Activated T-cell treated with anti-CD3 and anti-CD28 coated beads for 48 hours (primary cell): ENCODE measurements around the gene ENPP1.
A peak's percentile ranks its signal among the peaks of the same experiment; 100 is the strongest.
"Not testable (repeated sequence)": the region's sequence is repeated elsewhere in the genome, so short reads cannot be mapped to it uniquely, and the experiment has no call there.

Experiments used
- DNase-seq: peaks from one replicate; pipeline ENCODE4 v3.0.0-alpha.2; 2020; ENCODE audit warnings: low read depth

The ENPP1 gene

DNA sequence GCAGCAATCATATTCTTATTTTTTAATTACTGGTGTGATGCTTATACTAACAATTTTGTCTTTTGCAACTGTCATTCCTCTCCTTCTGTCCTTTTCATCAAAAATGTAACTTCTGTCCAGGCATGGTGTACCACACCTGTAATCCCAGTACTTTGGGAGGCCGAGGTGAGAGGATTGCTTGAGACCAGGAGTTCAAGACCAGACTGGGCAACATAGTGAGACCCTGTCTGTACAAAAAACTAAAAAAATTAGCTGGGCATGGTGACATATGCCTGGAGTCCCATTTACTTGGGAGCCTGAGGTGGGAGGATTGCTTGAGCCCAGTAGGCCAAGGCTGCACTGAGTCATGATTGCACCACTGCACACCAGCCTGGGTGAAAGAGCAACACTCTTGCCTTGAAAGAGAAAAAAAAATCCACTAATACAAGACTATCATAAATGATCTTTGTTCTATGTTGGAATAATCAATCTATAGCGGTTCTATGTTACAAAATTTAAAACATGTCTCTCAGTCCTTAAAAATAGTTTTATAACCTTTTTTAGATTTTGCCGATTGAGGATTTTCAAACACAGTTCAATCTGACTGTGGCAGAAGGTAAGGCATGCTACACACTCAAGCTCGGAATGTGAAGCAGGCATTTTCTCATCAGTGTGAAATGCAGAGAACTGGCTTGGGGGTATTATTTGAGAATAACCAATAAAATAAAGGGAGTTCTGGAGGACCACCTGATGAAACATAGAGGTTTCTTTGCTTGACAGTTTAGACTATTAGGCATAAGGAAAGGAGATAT lies 70.4 kb downstream of the ENPP1 start:
- DNase-seq, result no peak

DNA sequence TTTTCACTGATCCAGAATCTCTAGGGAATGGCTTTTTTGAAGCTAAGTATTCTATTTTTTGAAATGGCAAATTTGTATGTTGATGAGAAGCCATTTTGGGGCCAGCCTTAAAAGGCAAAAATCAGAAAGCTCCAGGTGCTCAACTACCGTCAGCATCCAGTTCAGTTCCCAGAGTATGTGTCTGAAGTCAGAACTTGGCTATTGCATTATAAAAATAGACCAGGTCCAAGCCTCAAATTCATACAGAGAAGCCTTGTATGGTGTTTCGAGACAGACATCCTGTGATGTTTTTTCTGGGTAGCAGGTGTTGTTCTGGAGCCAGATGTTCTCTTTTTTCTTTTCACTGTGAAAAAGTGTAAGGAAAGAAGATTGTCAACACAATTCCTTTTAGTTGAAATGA lies 75.2 kb downstream of the ENPP1 start:
- DNase-seq, result no peak

DNA sequence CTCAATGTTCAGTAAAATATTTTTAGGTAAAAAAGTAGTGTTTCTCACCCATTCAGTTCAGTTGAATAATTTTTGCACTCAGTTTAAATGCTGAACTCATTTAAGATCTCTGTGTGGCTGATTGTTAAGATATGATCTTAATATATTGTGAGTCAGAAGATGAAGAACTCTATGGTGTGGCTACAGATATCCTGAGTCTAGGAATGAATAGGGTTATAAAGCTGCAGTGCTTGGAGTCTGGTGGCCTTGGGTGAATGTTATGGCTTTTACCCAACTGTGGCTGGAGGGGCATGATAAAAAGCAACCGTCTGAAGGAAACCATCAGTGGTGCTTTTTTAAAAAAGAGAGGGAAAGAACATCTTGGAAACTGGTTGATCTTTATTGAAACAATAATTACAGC lies 77.4 kb downstream of the ENPP1 start:
- no peak for DNase-seq

DNA sequence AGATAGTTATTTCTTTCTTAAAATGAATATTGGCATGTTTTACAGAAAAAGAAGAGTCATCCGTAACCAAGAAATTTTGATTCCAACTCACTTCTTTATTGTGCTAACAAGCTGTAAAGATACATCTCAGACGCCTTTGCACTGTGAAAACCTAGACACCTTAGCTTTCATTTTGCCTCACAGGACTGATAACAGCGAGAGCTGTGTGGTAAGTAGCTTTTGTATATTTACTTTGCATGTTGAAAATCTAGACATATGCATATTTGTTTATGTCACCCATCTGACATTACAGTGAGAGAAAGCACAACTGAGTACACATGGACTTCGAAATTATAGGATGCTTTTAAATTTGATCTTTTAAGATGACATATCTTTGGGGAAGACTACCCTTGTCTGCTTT lies 78.7 kb downstream of the ENPP1 start:
- no peak for DNase-seq

DNA sequence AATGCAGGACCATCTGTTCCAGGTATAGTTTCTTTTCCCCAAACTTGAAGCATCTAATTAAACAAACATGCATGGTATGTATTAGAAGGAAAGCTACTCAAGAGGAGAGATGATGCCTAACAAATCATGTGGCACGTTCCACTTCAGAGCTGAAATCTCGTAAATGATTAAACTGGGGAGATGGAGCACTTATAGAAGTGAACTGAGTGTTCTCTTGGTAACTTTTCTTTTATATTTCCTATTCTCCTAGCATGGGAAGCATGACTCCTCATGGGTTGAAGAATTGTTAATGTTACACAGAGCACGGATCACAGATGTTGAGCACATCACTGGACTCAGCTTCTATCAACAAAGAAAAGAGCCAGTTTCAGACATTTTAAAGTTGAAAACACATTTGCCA lies 82.3 kb downstream of the ENPP1 start:
- DNase-seq, result no peak

DNA sequence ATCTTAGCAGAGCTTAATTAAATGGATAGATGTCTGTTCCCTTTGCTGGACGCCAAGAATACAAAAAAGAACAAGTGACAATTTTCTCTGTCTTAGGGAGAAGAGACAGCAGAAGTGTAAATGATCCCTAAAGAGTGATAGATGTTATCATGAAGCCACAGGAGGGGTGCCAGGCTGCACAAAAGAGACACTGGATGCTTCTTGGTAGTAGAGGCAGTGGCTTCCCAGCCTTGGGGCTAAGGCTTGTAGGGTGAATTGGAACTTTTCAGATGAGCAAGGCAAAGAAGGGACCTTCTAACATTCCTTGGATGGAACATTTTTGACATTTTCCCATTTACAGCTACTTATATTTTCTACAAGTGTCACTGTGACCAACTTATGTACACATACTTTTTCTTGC lies 85.4 kb downstream of the ENPP1 start:
- no peak for DNase-seq

DNA sequence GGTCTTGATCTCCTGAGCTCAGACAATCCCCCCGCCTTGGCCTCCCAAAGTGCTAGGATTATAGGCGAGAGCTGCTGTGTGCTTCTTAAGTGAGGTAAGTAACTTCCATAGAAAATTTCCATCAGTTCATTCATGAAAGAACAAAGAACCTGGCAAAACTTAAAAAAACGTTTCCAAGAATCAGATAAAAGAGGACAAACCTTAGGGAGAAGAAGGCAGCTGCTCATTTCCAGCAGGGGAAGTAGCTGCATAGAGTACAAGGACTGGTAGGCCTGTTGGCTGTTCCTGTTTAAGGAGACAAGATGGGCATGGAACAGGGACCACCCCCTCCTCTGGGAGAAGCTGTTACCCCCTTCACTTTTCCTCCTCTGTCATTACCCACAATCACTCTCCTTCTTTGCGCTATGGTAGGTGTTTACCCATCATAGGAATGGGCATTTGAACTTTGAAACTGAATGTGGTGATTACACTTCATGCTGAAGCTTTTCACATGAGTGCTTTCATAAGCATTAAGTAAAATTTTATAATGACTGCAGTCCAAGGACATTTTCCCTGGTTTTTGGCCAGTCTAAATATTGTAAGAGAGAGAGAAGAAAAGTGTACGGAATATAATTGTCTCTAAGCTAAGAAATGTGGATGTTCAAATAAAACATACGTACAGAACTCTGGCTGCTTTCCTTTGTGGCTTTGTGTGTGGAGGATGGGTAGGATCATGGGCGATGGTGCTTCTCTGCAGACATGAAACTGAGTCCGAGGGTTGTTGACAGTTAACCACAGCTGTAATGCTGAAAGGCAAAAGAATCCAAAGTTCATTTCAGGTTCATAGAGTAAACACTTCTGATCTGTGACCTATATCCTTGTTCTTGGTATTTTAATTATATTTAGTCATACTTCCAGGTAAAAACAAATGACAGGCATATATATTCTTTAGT lies 86.9 kb downstream of the ENPP1 start:
- DNase-seq, result no peak

DNA sequence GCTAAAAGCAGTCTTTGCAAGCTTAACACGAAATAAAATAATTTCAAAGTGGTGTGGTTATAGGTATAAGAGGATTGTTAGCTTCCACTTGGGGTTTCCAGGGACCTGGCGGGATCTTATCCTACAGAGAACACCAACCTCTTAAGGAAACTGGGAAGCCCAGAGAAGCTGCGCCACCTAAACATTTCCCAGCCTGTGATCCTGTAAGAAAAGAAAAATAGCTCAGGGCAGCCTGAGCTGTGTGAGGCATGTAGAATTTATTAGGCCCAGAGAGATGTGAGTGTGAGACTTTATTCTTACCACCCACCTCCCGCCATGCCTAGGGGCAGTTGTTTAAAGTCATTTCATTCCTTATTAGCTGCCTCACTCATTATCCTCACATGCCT lies 89.2 kb downstream of the ENPP1 start:
- DNase-seq, result no peak

DNA sequence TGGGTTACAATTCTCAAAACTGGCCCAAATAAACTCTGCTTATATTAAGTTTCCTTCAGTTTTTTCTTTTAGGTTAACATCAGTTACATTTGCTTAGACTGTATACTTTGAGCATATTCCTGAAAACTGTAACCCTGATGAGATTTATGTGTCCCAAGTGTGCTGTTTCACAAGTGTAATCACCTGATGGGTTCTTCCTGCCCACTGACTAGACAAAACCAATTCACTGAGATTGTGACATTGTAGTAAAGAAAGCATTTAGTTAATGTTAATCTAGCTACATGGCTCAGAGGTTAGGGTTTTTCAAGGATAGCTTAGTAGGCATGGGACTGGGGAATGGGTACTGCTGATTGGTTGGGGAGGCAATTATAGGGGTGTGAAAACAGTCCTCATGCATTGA lies 89.8 kb downstream of the ENPP1 start:
- DNase-seq, result no peak

DNA sequence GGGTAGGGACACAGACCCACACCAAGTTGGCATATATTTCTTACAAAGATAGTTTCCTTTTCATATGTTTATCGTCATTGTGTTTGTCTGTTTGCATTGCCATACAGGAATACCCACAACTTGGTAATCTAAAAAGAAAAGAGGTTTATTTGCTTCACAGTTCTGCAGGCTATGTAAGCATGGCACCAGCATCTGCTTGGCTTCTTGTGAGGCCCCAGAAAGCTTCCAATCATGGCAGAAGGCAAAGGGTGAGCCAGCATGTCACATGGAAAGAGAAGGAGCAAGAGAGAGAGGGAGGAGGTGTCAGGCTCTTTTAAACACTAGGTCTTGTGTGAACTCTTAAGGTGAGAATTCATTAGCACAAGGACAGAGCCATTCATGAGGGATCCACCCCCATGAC lies 90.9 kb downstream of the ENPP1 start:
- DNase-seq, result no peak

DNA sequence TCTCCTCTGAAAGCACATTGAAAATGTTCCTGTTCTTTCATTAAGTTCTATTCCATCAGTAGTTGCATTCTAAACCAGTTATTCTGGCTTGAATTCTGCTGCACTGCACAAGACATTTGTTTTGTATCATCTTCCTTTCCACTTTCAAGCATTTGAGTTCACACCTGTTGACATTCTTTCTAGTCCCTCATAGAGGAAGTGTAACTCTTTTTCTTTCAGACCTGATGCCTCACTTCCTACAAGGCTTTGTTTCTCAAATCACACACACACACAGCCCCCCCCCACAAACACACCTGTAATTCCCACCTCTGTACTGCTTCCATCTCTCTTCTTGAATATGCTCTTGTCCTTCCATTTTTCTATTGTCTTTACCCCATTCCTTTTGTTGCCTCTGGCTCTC lies 92.4 kb downstream of the ENPP1 start:
- DNase-seq, result no peak

DNA sequence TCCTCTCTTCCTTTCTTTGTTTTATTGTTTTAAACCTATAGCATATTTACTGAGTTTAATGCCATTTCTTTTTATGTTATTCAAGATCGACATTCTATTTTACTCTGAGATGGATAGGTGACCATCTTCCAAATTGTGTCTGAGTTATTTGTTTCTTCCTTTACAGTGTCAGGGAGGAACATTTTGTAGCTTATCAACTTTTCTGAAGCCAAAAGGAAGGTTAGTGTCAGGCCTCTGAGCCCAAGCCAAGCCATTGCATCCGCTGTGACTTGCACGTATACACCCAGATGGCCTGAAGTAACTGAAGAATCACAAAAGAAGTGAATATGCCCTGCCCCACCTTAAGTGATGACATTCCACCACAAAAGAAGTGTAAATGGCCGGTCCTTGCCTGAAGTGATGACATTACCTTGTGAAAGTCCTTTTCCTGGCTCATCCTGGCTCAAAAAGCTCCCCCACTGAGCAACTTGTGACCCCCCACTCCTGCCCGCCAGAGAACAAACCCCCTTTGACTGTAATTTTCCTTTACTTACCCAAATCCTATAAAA lies 93.6 kb downstream of the ENPP1 start:
- DNase-seq, result not testable (repeated sequence)

DNA sequence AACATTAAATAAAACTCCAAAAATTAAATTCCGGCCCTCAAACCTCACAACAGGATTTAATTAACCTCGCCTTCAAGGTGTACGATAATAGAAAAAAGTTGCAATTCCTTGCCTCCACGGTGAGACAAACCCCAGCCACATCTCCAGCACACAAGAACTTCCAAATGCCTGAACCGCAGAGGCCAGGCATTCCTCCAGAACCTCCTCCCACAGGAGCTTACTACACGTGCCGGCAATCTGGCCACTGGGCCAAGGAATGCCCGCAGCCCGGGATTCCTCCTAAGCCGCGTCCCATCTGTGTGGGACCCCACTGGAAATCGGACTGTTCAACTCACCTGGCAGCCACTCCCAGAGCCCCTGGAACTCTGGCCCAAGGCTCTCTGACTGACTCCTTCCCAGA lies 95.9 kb downstream of the ENPP1 start:
- not testable (repeated sequence) for DNase-seq

DNA sequence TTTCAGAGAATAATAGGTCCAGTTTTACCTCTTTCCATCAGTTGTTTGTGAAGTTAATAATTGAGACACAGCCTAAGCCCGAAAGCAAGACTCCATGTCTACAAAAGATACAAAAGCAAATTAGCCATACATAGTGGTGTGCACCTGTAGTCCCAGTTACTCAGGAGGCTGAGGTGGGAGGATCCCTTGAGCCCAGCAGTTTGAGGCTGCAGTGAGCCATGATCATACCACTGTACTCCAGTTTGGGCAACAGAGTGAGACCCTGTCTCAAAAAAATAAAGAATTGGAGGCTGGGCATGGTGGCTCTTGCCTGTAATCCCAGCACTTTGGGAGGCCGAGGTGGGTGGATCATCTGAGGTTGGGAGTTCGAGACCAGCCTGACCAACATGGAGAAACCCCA lies 101.0 kb downstream of the ENPP1 start:
- DNase-seq, result not testable (repeated sequence)

DNA sequence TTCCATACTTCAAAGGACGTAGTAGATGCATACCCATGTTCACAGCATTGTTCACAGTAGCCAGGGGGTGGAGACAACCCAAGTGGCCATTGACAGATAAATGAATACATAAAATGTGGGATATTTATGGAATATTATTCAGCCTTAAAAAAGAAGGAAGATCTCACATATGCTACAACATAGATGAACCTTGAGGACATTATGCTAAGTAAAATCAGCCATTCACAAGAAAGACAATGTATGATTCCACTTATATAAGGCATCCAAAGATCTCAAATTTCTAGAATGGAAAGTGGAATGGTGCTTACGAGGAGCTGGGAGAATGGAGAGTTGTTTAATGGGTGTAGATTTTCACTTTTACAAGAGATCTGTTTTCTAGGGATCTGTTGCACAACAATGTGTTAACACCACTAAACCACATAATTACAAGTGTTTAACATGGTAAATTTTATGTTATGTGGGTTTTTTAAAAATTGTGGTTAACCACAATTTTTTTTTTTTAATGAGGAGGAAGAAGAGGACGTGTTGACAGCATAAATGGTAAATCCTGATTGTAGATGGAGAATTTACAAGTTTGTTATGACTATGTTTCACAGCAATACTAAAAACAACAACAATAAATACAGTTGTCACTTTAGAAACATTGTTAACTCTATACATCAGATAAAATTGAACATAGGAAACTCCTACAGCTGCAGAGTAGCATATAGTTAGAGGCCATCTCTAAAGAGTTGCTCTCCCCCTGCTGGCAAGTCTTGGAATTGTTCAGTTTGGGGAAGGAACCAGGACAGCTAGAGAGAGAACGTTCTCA lies 101.8 kb downstream of the ENPP1 start:
- peak; percentile 47 for DNase-seq

DNA sequence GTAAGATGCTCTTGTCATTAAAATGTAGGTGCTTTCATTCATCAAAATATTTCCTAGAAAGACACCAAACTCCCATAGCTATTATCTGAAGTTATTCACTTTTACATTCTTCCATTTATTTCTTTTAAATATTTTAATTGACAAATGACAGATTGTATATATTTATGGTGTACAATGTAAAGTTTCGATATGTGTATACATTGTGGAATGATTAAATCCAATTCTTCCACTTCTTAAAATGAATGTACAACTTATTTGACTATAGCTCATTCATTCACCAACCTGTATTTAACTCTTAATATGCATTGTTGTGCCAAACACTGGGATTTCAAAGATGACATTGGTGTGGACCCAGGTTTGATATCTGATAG lies 102.4 kb downstream of the ENPP1 start:
- no peak for DNase-seq

DNA sequence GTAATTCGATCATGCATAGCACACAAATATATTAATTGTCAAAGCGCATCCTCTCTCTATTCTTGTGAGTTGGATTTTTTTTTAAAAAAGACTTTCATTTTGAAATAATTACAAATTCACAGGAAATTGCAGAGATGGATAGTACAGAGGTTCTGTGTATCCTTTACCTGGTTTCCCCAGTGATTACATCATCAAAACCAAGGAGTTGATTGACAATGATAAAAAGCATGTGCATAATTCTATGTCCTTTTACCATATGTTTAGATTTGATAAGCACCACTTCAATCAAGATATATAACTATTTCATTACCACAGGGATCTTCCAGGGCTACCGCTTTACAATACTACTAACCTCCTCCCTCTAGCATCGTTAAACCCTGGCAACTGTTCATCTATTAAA lies 103.1 kb downstream of the ENPP1 start:
- DNase-seq, result no peak

DNA sequence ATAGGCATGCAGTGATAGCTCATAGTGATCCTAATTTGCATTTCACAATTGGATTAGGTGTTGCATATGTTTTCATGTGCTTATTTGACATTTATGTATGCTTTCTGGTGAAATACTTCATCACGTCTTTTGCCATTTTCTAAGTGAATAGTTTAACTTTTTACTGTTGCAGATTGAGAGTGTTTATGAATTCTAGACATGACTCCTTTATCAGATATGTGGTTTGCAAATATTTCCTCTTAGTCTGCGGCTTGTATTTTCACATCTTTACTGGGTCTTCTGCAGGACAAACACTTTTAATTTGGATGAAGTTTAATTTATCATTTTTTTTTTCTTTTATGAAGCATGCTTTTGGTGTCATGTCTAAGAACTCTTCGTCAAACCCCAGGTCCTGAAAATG lies 104.1 kb downstream of the ENPP1 start:
- DNase-seq, result no peak

DNA sequence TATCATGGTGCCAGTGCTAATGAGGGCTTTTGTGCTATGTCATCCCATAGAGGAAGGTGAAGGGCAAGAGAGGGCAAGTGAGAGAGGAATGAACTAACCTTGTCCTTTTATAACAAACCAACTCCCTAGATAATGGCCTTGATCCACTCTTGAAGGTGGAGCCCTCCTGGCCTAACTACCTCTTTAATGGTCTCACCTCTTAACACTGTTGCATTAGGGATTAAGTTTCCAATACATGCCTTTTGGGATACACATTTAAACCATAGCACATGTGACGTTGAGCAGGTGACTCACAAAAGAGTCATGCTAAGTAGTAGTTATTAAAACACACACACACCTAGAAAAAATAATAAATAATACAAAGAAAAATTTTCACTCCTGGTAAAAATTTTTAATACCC lies 106.4 kb downstream of the ENPP1 start:
- DNase-seq, result no peak

DNA sequence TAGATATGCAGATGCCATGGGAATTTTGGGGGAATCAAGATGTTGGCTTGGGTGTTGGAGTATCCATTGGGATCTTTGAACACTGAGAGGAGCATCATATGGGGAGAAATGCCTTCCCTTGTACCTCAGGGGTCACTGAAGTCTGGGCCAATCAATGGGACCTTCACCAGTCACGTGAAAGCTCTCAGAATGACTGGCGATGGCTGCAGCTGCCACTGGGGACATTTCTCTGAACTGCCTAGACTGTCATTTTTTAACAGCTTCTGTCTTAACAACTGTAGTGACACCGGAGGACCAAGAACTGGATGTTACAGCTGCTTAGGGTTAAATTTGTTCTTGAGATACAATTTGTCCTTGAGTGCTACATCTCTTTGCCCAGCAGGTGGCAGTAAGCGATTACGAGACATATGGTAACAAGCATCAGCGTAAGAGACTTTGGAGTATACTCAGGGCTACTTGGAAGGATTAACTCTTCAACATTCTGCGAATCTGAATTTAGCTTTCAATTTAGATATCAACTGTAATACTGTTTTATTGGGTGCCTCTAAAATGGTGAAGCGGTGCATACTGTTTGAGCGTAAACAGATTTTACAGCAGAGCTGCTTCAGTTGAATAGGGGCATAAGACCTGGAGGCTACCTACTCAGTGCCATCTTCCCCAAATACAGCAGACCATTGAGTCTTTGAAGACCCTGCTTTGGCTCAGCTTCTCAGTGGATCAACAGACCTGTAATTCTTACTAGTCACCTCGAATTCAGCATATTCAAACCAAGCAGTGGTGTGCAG lies 107.3 kb downstream of the ENPP1 start:
- DNase-seq, result peak; percentile 27

DNA sequence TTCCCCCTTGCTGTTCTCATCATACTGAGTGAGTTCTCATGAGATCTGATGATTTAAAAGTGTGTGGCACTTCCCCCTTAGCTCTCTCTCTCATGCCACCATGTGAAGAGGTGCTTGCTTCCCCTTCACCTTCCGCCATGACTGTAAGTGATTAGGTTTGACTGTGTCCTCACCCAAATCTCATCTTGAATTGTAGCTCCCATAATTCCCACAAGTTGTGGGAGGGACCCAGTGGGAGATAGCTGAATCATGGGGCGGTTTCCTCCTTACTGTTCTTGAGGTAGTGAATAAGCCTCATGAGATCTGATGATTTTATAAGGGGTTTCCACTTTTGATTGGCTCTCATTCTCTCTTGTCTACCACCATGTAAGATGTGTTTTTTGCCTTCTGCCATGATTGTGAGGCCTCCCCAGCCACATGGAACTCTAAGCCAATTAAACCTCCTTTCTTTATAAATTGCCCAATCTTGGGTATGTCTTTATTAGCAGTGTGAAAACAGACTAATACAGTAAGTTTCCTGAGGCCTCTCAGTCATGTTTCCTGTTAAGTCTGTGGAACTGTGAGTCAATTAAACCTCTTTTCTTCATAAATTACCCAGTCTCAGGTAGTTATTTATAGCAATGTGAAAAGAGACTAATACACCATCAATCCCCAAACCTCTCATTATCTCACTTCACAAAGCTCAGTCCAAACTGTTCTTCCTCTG lies 108.4 kb downstream of the ENPP1 start:
- not testable (repeated sequence) for DNase-seq
